HG02943 (cell line): ENCODE measurements around the gene HOXA13.

Experiments used
- ATAC-seq: cut with Tn5 transposase; IDR thresholded peaks from one replicate; pipeline ENCODE4 v1.9.1; 2021; ENCODE audit warnings: mild to moderate bottlenecking, low read depth, moderate library complexity; ENCODE audit not compliant: unreplicated experiment

The HOXA13 gene

DNA sequence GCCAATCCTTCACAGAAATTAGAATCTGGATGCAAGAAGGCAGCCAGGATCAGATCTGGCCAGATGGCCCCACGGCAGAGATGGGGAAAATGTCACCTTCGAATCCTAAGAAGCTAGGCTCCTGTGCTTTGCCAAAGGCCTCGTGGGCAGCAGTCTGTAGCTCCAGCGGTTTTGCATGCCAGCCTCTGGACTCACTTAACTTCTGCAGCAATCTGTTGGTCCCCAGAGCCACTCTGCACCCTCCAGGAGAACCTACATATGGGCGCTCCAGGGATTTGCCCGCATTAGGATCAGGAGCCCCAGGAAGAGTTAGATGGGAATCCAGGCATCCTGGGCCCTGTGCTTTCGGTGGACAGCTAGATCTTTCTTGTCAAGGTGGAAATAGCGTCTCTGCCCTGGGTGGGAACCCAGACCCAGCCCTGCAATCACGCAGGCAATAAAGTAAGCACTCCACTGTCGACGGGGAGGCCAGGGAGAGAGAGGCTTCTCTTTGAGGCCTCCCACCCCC, 10.1 kb upstream of the HOXA13 start:
- no peak for ATAC-seq

DNA sequence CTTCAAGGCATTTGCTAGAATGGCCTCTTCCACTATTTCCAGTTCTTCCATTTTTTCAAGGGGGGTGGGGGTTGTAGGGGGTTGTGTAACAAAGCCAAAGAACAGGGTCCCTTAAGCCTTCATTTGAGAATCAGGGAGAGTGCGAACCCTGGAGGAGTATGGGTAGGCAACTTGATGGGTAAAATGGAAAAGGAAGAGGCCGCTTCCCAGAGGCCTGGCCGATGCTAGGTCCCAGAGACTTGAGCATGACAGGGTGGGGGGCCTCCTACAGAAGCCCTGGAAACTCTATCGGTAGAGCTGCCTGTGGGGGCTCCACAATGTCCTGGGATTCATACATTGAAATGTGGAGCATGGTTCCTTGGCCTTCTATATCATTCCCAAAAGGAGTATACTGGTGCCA, 9.1 kb upstream of the HOXA13 start:
- ATAC-seq, result no peak

GRCh38 chr7:27207348-27207985, 7.6 kb upstream of the HOXA13 start:
- no peak for ATAC-seq

- no peak for ATAC-seq
These were observed 5.7 kb upstream of the HOXA13 start for GRCh38 chr7:27205325-27206280.

DNA sequence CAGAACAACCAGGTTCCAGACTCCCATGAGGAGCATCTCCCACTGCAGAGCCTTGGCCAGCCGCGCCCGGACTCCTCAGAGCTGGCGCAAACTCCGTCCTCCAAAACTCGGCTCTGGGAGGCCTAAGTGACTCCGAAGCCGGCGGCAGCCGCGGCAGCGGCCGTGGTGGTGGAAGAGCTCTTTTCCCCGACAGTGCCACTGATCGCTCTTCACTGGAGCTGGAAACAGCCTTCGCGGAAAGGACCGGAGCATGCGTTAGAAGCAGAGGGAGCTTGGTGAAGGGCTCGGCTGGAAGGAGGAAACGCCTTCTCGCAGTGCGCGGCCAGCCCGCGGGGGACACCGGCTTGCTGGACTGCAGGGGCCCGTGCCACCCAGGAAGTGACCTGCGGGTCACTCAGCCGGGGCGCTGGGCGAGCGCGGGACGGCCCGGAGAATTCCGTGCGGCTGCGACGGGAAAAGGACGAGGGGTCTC, 5.0 kb upstream of the HOXA13 start:
- no peak for ATAC-seq

DNA sequence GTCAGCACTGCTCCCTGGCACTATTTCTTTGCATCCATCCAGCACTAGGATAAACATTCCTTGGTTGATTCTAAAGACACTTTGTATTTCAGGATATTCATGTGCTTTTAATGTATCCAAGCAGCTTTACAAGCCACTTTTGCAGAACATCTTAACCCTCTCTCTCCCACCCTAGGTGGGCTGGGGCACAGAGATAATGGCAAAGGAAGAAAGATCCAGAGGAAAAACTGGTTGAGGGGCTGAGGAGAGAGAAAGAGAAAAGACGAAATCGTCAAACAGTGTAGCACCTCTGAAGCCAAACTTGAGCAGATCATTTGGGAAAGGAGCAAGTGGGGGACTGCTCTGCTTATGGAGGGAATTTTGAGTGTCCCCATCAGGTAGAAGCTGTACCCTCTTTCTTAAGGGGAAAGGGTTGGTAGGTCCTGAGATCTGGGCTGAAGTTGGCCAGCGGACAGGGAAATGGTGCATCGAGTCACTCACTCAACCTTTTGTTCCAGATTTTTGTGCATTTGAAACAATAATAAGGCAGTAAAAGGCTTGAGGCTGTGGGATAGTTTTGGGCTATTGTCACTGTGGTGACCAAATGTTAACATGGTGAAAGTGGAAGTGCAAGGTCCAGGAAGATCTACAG, 4.2 kb upstream of the HOXA13 start:
- no peak for ATAC-seq

GRCh38 chr7:27203365-27203953, 3.6 kb upstream of the HOXA13 start:
- ATAC-seq, result no peak

DNA sequence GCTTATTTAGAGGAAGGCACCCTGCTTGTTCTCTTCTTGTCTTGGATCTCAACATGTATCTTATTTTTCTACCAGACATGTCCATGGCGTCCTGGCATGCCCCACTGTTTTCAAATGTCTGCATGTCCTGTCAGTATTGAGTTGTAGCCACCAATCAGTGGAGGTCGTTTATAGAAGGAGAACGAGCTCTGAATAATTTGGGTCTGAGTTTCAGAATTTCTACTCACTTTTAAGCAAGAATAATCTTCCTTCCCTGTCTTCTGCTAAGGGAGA, 2.9 kb upstream of the HOXA13 start:
- ATAC-seq, result no peak

- no peak for ATAC-seq
These were observed 2.3 kb upstream of the HOXA13 start for GRCh38 chr7:27202018-27202861.

DNA sequence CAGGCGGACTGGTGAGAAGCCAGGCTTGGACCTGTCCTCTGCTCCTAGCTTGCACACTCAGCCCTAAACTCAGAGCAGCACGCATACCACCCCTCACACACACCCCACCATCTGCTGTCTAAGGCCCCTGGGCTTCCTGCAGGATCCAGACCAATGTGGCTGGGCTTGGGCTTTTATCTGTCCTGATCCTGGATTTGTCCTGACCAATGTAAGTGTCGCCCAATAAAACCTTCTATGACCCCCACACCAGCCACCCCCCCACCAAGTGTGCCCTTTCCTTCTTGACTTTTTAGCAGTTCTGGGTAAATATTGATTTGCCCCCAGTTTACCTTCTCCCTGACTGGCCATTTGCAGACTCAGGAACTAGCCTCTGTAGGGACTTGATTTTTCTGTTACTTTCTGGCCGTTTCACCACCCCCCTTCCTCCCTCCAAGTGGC, 1.7 kb upstream of the HOXA13 start:
- no peak for ATAC-seq

GRCh38 chr7:27200761-27201579, 1.1 kb upstream of the HOXA13 start:
- no peak for ATAC-seq

DNA sequence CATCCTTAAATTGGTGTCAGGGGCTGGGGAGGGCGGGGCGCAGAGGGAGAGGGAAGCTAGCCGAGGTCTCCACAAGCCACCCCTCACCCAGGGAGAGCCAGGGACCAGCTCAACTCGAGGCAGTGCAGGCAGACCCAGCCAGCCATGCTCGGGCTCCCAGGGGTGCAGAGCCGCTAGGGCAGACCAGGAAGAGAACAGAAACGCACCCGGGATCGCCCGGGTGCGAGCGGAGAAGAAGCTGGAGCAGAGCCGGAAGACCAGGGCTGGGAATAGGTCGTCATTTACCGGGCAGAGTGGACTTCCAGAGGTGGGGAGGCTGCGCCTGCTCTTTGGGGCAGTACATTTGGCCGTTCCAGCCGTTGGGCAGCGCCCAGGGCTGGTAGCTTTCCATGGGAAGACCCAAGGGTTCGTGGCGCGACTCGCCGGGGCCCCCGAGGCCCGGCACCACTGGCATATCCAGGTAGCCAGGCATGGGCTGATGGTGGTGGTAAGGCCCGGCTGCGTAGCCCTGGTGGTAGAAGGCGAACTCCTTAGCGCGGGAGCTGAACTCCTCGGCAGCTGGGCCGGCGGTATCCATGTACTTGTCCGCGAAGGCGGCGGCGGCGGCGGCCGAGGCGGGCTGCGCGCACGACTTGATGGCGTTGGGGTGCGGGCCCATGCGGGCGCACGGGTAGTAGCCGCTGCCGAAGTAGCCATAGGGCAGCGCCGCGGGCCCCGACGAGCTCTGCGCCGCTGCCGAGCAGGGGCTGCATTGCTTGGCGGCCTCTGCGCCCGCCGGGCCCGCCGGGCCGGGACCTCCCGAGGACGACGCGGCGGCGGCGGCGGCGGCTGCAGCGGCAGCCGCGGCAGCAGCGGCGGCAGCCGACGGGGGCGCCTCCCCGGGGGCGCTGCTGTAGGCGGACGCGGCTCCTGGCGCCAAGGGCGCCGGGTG, 755 bp downstream of the HOXA13 start:
- ATAC-seq, result no peak

DNA sequence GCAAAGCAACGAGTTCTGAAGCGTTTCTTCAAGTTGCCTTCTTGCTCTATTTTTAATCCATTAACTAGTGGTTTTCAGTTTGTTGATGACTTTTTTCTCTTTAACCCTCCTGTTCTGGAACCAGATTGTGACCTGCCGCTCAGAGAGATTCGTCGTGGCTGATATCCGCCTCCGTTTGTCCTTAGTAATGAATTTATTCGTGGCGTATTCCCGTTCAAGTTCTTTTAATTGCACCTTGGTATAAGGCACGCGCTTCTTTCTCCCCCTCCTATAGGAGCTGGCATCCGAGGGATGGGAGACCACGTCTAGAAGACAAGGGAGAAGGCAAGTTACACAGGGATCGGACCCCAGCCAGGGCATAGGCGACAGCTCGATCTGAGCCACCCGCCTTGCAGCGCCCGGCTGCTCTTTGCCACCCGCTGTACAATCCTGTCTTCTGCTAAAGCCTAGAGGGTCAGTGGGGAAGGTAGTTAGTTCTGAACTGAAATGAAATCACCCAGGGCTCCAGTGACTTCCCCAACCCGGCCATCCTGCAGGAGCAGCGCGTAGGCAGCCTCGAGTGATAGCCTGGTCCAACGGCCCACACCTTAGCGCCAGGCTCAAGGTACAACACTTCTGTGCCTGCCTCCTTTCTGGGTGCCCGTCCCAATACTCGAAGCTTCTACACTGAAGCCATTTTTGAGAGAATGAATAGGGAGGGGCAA, 1.6 kb downstream of the HOXA13 start:
- no peak for ATAC-seq

- ATAC-seq, result no peak
These were observed 2.5 kb downstream of the HOXA13 start for GRCh38 chr7:27197137-27198042.

- ATAC-seq, result no peak
These were observed 3.6 kb downstream of the HOXA13 start for GRCh38 chr7:27196287-27196767.

- no peak for ATAC-seq
These were observed 5.1 kb downstream of the HOXA13 start for GRCh38 chr7:27194686-27195379.
